ENCODE results near the gene EPS15.

DNA sequence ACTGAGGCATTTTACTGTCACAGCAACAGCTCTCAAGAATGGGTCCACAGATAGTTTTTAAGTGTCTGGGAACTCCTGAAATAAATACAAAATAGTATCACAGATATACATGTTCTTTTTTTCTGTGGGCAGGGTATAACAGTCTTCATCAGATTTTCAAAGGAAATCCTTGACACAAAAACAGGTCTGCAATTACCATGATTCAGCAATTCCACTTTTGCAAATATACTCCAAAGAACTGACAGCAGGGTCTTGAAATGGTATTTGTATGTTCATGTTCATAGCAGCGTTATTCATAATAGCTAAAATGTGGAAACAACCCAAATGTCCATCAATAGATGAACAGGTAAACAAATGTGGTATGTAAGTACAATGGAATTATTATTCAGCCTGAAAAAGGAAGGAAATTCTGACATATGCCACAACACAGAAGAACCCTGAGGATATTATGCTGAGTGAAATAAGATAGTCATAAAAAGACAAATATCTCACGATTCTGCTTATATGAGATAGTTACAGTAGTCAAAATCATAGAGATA is 85.0 kb downstream of the EPS15 start:
- TF ChIP-seq, protein P1, sequence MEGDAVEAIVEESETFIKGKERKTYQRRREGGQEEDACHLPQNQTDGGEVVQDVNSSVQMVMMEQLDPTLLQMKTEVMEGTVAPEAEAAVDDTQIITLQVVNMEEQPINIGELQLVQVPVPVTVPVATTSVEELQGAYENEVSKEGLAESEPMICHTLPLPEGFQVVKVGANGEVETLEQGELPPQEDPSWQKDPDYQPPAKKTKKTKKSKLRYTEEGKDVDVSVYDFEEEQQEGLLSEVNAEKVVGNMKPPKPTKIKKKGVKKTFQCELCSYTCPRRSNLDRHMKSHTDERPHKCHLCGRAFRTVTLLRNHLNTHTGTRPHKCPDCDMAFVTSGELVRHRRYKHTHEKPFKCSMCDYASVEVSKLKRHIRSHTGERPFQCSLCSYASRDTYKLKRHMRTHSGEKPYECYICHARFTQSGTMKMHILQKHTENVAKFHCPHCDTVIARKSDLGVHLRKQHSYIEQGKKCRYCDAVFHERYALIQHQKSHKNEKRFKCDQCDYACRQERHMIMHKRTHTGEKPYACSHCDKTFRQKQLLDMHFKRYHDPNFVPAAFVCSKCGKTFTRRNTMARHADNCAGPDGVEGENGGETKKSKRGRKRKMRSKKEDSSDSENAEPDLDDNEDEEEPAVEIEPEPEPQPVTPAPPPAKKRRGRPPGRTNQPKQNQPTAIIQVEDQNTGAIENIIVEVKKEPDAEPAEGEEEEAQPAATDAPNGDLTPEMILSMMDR (IDR thresholded peaks at IDR 0.05) = no peak
- TF ChIP-seq TEAD4 (CRISPR knock-in tag; IDR thresholded peaks at IDR 0.05) (no peak), GTF2I (CRISPR knock-in tag; conservative IDR thresholded peaks at IDR 0.05) (no peak), ATF1 (CRISPR knock-in tag; IDR thresholded peaks at IDR 0.05) (no peak), ZNF138 (CRISPR knock-in tag; conservative IDR thresholded peaks at IDR 0.05) (no peak), ZNF121 (CRISPR knock-in tag; IDR thresholded peaks at IDR 0.05) (no peak), ELF4 (CRISPR knock-in tag; IDR thresholded peaks at IDR 0.05; ENCODE audit: low read depth) (no peak), IRF2 (CRISPR knock-in tag; IDR thresholded peaks at IDR 0.05; ENCODE audit: borderline replicate concordance, low read depth) (no peak), FOXK1 (CRISPR knock-in tag; IDR thresholded peaks at IDR 0.05) (no peak), SP1 (CRISPR knock-in tag; conservative IDR thresholded peaks at IDR 0.05) (no peak), TP53 (CRISPR knock-in tag; IDR thresholded peaks at IDR 0.05) (no peak), TCF7 (CRISPR knock-in tag; IDR thresholded peaks at IDR 0.05; ENCODE audit: low read depth) (no peak)
- TF ChIP-seq, protein P2, sequence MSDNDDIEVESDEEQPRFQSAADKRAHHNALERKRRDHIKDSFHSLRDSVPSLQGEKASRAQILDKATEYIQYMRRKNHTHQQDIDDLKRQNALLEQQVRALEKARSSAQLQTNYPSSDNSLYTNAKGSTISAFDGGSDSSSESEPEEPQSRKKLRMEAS (CRISPR knock-in tag; IDR thresholded peaks at IDR 0.05) = no peak
- TF ChIP-seq, protein P3, sequence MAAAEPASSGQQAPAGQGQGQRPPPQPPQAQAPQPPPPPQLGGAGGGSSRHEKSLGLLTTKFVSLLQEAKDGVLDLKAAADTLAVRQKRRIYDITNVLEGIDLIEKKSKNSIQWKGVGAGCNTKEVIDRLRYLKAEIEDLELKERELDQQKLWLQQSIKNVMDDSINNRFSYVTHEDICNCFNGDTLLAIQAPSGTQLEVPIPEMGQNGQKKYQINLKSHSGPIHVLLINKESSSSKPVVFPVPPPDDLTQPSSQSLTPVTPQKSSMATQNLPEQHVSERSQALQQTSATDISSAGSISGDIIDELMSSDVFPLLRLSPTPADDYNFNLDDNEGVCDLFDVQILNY (CRISPR knock-in tag; IDR thresholded peaks at IDR 0.05) = no peak
